Measurements from ENCODE around the gene GABBR2. TPM values are rescaled to one million over a fixed set of nuclear protein-coding genes. Genes with fewer than 3 reads are reported as not detected.

GABBR2 gene
- total and polyA plus RNA-seq, 9 of the 15 experiments (the other 6 are each of a cell fraction or from before 2014, with no cell fraction given), result 0.15 to 1.9 (median 0.32) TPM

GRCh38 chr9:98576354-98576753 lies 132.4 kb downstream of the GABBR2 start (continued):
- TF ChIP-seq MGA (IDR thresholded peaks at IDR 0.05), result no peak
- no peak for TF ChIP-seq ZNF740 (CRISPR knock-in tag; IDR thresholded peaks at IDR 0.05)
- TF ChIP-seq ZNF740 (tag; IDR thresholded peaks at IDR 0.05), result no peak
- TF ChIP-seq CTCFL (IDR thresholded peaks at IDR 0.05; ENCODE audit: borderline replicate concordance, insufficient read depth, low read depth, low read length, poor library complexity, severe bottlenecking), result no peak
- no peak for TF ChIP-seq XRCC3 (IDR thresholded peaks at IDR 0.05)
- TF ChIP-seq POLR2AphosphoS2 (IDR thresholded peaks at IDR 0.05; ENCODE audit: low read length), result no peak
- peak; percentile 69 for TF ChIP-seq SP1 (CRISPR knock-in tag; IDR thresholded peaks at IDR 0.05)
- TF ChIP-seq CBFA2T3 (IDR thresholded peaks at IDR 0.05), result peak; percentile 99
- peak; percentile 97 for TF ChIP-seq GATA2 (CRISPR knock-in tag; IDR thresholded peaks at IDR 0.05)
- TF ChIP-seq CREB5 (CRISPR knock-in tag; IDR thresholded peaks at IDR 0.05), result no peak
- no peak for TF ChIP-seq ZNF253 (CRISPR knock-in tag; conservative IDR thresholded peaks at IDR 0.05)
- TF ChIP-seq PHB2 (IDR thresholded peaks at IDR 0.05; ENCODE audit: low read depth), result peak; percentile 30; the same call in 1 of the 2 replicates
- TF ChIP-seq IRF2 (CRISPR knock-in tag; IDR thresholded peaks at IDR 0.05), result no peak
- no peak for TF ChIP-seq RUNX1 (IDR thresholded peaks at IDR 0.05; ENCODE audit: low read depth)

Measured in K562 (cell line).